ENCODE results near the gene HIVEP3.
A peak's percentile ranks its signal among the peaks of the same experiment; 100 is the strongest.

Gene HIVEP3

GRCh38 chr1:41810446-41810845 is 108.3 kb downstream of the HIVEP3 start:
- peak; percentile 38 for DNase-seq (ENCODE audit: low read depth)
- TF ChIP-seq CTCF (conservative IDR thresholded peaks at IDR 0.05; ENCODE audit: low read length): no peak

GRCh38 chr1:41809692-41810091 is 109.0 kb downstream of the HIVEP3 start:
- no peak for DNase-seq (ENCODE audit: low read depth)
- no peak overlapping the region for H3K4me3 ChIP-seq (ENCODE audit: low read length)
- no peak for TF ChIP-seq CTCF (conservative IDR thresholded peaks at IDR 0.05; ENCODE audit: low read length)

More at GRCh38 chr1:41810446-41810845, 108.3 kb downstream of the HIVEP3 start:
- H3K4me3 ChIP-seq (ENCODE audit: low read length): no peak overlapping the region

GRCh38 chr1:41807390-41807789 is 111.3 kb downstream of the HIVEP3 start:
- no peak for TF ChIP-seq CTCF (conservative IDR thresholded peaks at IDR 0.05; ENCODE audit: low read length)
- H3K4me3 ChIP-seq (ENCODE audit: low read length): no peak overlapping the region
- no peak for DNase-seq (ENCODE audit: low read depth)

- TF ChIP-seq CTCF (conservative IDR thresholded peaks at IDR 0.05; ENCODE audit: low read length): no peak
- no peak overlapping the region for H3K4me3 ChIP-seq (ENCODE audit: low read length)
- no peak for DNase-seq (ENCODE audit: low read depth)
Observed at GRCh38 chr1:41806472-41807155, 112.1 kb downstream of the HIVEP3 start.

GRCh38 chr1:41805771-41806471 is 112.8 kb downstream of the HIVEP3 start:
- TF ChIP-seq CTCF (conservative IDR thresholded peaks at IDR 0.05; ENCODE audit: low read length): no peak
- H3K4me3 ChIP-seq (ENCODE audit: low read length): no peak overlapping the region
- DNase-seq (ENCODE audit: low read depth): no peak

- no peak for DNase-seq (ENCODE audit: low read depth)
- no peak overlapping the region for H3K4me3 ChIP-seq (ENCODE audit: low read length)
- TF ChIP-seq CTCF (conservative IDR thresholded peaks at IDR 0.05; ENCODE audit: low read length): no peak
Observed at GRCh38 chr1:41804176-41804575, 114.5 kb downstream of the HIVEP3 start.

GRCh38 chr1:41803656-41804055 is 115.1 kb downstream of the HIVEP3 start:
- H3K4me3 ChIP-seq (ENCODE audit: low read length): no peak overlapping the region
- no peak for DNase-seq (ENCODE audit: low read depth)
- TF ChIP-seq CTCF (conservative IDR thresholded peaks at IDR 0.05; ENCODE audit: low read length): no peak

All from AG10803 (cell line).